SJSA1 (cell line): ENCODE measurements around the gene ERC2. TPM values are rescaled to one million over a fixed set of nuclear protein-coding genes. Genes with fewer than 3 reads are reported as not detected.
"Not testable (repeated sequence)": the region's sequence is repeated elsewhere in the genome, so short reads cannot be mapped to it uniquely, and the experiment has no call there.

Experiments used
- DNase-seq, 2 experiments: peaks; one replicate each; pipeline ENCODE4 v3.0.0-alpha.2; 2015 to 2020; ENCODE audit warnings: low spot score in 2 of 2, low read depth in 1 of 2
- H3K27ac ChIP-seq: fragments of 250-450 bp; sonication (Bioruptor Pico); 2 replicates; pipeline ENCODE4 v1.5.1; 2020; ENCODE audit warnings: mild to moderate bottlenecking, moderate library complexity
- H3K27me3 ChIP-seq: fragments of 250-450 bp; sonication (Bioruptor Pico); replicated peaks from 2 replicates; pipeline ENCODE4 v1.5.1; 2020; ENCODE audit warnings: mild to moderate bottlenecking, moderate library complexity
- H3K36me3 ChIP-seq: fragments of 250-450 bp; sonication (Bioruptor Pico); 2 replicates; pipeline ENCODE4 v1.5.1; 2020; ENCODE audit warnings: mild to moderate bottlenecking
- H3K4me1 ChIP-seq: fragments of 250-450 bp; sonication (Bioruptor Pico); replicated peaks from 2 replicates; pipeline ENCODE4 v1.6.1; 2021; ENCODE audit warnings: mild to moderate bottlenecking
- H3K4me3 ChIP-seq: fragments of 250-450 bp; sonication (Bioruptor Pico); 2 replicates; pipeline ENCODE4 v1.5.1; 2020; ENCODE audit warnings: mild to moderate bottlenecking
- H3K9me3 ChIP-seq: fragments of 250-450 bp; sonication (Bioruptor Pico); replicated peaks from 2 replicates; pipeline ENCODE4 v1.5.1; 2020; ENCODE audit warnings: mild to moderate bottlenecking
- total RNA-seq: library from RNA; depleted of rRNA; stranded (reverse); fragments of >200 nt; shearing (Covaris generic); gene quantifications from 2 replicates; pipeline ENCODE4 v1.2.3, GENCODE V29; 2014

ERC2 gene
- total RNA-seq, 1 experiment from 2014 or later = 0.13 TPM

GRCh38 chr3:55858727-55859126, 609.5 kb downstream of the ERC2 start:
- Histone ChIP-seq H3K27me3 (no peaks in the 10 kb centered on the region), H3K36me3 (no peaks in the 10 kb centered on the region), H3K9me3 (no peaks in the 10 kb centered on the region), H3K27ac (no peak overlapping the region), H3K4me1 (peaks cover 14% of the 10 kb centered on the region), H3K4me3 (no peak overlapping the region)
- DNase-seq = no peak

DNA sequence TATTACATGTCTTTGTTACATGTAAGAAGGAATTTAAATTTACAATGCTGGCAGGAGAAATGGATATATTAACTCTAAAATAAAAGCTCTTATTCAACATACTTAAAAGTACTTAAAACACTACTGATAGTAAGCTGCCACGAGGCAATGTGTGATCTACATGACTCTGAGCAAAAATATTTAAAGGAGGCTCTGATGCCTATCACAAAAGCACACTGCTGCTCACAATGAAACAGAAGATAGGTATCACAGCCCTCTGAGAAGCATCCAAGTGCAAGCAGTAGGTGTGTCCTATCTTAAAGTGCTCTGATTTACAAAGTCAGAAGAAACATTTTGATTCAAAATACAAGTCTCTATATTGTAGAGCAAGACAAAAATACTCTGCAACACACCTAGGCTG, 610.0 kb downstream of the ERC2 start:
- DNase-seq = no peak
- Histone ChIP-seq H3K9me3 (no peaks in the 10 kb centered on the region), H3K4me3 (no peak overlapping the region), H3K27ac (no peak overlapping the region), H3K27me3 (no peaks in the 10 kb centered on the region), H3K4me1 (peaks cover 14% of the 10 kb centered on the region), H3K36me3 (no peaks in the 10 kb centered on the region)

- Histone ChIP-seq H3K36me3 (no peaks in the 10 kb centered on the region), H3K27me3 (no peaks in the 10 kb centered on the region), H3K4me1 (peaks cover 19% of the 10 kb centered on the region), H3K27ac (no peak overlapping the region), H3K9me3 (no peaks in the 10 kb centered on the region), H3K4me3 (no peak overlapping the region)
- no peak for DNase-seq
Measured at GRCh38 chr3:55857633-55858032, 610.6 kb downstream of the ERC2 start.

DNA sequence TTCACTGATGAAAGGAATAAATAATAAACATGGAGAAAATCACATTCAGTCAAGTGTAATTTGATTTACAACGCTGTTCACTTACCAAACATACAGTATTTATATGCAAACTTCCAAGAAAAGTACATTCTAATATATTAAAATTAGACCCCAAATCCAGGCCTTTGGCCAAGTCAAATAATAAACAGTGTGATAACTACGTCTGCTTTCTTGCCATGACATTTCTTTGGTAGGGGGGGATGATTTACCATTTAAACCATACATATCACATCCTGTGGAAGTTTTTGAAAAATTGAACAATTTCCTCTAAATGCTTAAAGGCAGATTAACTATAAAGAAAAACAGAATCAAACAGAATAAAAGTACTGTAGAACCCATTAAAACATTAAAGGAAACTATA, 613.0 kb downstream of the ERC2 start:
- no peak for DNase-seq
- H3K9me3 ChIP-seq = no peaks in the 10 kb centered on the region
- H3K4me1 ChIP-seq = peaks cover 29% of the 10 kb centered on the region
- no peaks in the 10 kb centered on the region for H3K27me3 ChIP-seq
- no peak overlapping the region for H3K27ac ChIP-seq
- no peak overlapping the region for H3K4me3 ChIP-seq
- no peaks in the 10 kb centered on the region for H3K36me3 ChIP-seq

DNA sequence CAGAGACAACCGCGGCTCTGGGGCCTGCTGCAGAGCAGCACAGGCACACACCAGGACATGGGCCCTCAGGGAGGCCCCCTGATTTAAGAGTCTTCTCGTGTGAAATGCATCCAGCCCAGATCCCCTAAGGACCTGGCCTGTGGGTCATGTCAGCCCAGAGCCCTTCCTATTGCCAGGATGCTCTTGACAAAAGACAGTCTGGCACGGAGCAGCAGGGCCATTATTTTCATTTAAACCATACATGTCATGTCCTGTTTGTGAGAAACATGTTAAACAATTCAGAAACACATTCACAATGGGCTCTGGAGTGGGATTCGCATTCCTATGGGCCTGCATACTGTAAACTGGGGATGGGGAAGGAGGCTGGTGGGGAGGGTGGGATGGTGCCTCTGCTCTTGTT, 613.8 kb downstream of the ERC2 start:
- H3K36me3 ChIP-seq = no peaks in the 10 kb centered on the region
- no peak overlapping the region for H3K27ac ChIP-seq
- no peaks in the 10 kb centered on the region for H3K9me3 ChIP-seq
- H3K4me3 ChIP-seq = no peak overlapping the region
- no peak for DNase-seq
- no peaks in the 10 kb centered on the region for H3K27me3 ChIP-seq
- H3K4me1 ChIP-seq = peaks cover 24% of the 10 kb centered on the region

DNA sequence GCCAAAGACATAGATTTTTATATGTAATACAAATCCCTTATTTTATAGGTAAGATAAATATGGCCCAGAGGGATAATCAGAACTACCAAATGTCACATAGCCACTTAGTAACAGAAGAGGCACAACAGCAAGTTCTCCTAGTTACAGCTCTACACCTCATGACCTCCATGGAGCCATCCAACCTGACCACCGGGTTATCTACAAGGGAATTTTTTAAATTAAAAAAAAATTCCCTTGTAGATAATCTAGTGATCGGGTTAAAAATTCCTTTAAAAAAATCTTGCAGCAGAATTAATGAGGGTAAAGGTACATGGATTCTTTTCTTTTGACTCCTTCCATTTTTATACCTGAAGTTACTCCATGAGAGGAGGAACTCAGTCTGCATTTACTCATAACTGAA, 615.9 kb downstream of the ERC2 start:
- Histone ChIP-seq H3K9me3 (no peaks in the 10 kb centered on the region), H3K4me1 (peaks cover 24% of the 10 kb centered on the region), H3K4me3 (no peak overlapping the region), H3K27me3 (no peaks in the 10 kb centered on the region), H3K27ac (no peak overlapping the region), H3K36me3 (no peaks in the 10 kb centered on the region)
- DNase-seq = no peak

DNA sequence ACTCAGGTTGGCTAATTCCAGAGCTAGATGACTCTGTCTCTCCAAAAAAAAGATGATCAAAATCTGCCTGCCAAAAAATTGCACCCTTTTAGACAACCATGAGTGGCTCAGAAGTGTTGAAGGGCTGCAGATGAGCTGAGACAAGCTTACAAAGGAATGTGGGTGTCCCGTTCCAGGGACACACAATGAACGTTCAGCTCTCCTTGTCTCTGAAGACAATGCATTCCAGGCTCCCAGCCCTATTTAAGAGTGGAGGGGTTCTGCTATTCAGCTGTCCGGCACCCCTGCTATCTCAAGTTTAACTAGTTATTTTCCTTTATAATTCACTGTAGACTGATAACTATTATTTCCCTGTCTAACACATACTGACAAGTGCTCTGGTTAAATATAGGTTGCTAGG, 626.1 kb downstream of the ERC2 start:
- no peaks in the 10 kb centered on the region for H3K4me1 ChIP-seq
- H3K36me3 ChIP-seq = no peaks in the 10 kb centered on the region
- no peaks in the 10 kb centered on the region for H3K27me3 ChIP-seq
- no peak overlapping the region for H3K4me3 ChIP-seq
- H3K27ac ChIP-seq = no peak overlapping the region
- H3K9me3 ChIP-seq = no peaks in the 10 kb centered on the region; the same call in 1 of the 2 replicates
- DNase-seq = no peak

GRCh38 chr3:55831876-55832275, 636.4 kb downstream of the ERC2 start:
- H3K4me1 ChIP-seq, H3K4me3 ChIP-seq, H3K9me3 ChIP-seq, DNase-seq, H3K27me3 ChIP-seq, H3K27ac ChIP-seq, H3K36me3 ChIP-seq: not testable (repeated sequence)

GRCh38 chr3:55828712-55829111, 639.6 kb downstream of the ERC2 start:
- no peaks in the 10 kb centered on the region for H3K9me3 ChIP-seq
- no peak overlapping the region for H3K4me3 ChIP-seq
- H3K4me1 ChIP-seq = peaks cover 19% of the 10 kb centered on the region
- no peak overlapping the region for H3K27ac ChIP-seq
- no peaks in the 10 kb centered on the region for H3K36me3 ChIP-seq
- H3K27me3 ChIP-seq = no peaks in the 10 kb centered on the region
- DNase-seq = no peak

- Histone ChIP-seq H3K4me3 (no peak overlapping the region), H3K27ac (peak overlapping the region; percentile 12; the same call in 1 of the 2 replicates), H3K36me3 (no peaks in the 10 kb centered on the region), H3K9me3 (no peaks in the 10 kb centered on the region), H3K27me3 (no peaks in the 10 kb centered on the region), H3K4me1 (peaks cover 19% of the 10 kb centered on the region)
- DNase-seq = no peak
Measured at GRCh38 chr3:55827786-55828185, 640.5 kb downstream of the ERC2 start.

GRCh38 chr3:55826731-55827496, 641.4 kb downstream of the ERC2 start:
- peak overlapping the region; percentile 35 for H3K27ac ChIP-seq
- no peaks in the 10 kb centered on the region for H3K27me3 ChIP-seq
- H3K9me3 ChIP-seq = no peaks in the 10 kb centered on the region
- H3K4me1 ChIP-seq = peaks cover 19% of the 10 kb centered on the region
- peak in 1 of 2 experiments; percentile 38 for DNase-seq
- H3K36me3 ChIP-seq = no peaks in the 10 kb centered on the region
- H3K4me3 ChIP-seq = no peak overlapping the region

DNA sequence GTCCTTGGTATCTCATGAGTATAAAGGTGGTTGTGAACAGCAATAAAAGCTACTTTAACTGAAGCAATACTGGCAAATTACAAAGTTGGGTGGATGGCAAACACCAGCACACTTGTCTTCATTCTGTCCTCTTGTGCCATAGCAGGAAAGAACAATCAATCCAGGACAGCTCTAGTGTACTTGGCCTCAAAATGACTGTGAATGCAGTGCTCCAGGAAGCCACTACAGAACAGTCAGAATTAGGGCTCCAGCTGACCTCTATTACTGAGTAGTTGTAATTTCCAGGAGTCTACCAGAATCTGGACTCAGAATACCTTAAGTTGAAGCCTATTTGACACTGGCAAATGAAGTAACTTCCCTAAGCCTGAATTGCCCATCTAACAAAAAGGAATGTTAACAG, 642.2 kb downstream of the ERC2 start:
- H3K36me3 ChIP-seq = no peaks in the 10 kb centered on the region
- H3K27ac ChIP-seq = no peak overlapping the region
- no peaks in the 10 kb centered on the region for H3K9me3 ChIP-seq
- H3K27me3 ChIP-seq = no peaks in the 10 kb centered on the region
- no peak overlapping the region for H3K4me3 ChIP-seq
- DNase-seq = no peak
- peaks cover 19% of the 10 kb centered on the region for H3K4me1 ChIP-seq

- peaks cover 26% of the 10 kb centered on the region for H3K4me1 ChIP-seq
- no peak overlapping the region for H3K27ac ChIP-seq
- H3K27me3 ChIP-seq = no peaks in the 10 kb centered on the region
- H3K36me3 ChIP-seq = no peaks in the 10 kb centered on the region
- no peak overlapping the region for H3K4me3 ChIP-seq
- no peak for DNase-seq
- H3K9me3 ChIP-seq = no peaks in the 10 kb centered on the region
Measured at GRCh38 chr3:55824406-55824805, 643.9 kb downstream of the ERC2 start.

GRCh38 chr3:55823829-55824228, 644.4 kb downstream of the ERC2 start:
- DNase-seq = no peak
- Histone ChIP-seq H3K9me3 (no peaks in the 10 kb centered on the region), H3K4me3 (no peak overlapping the region), H3K27me3 (no peaks in the 10 kb centered on the region), H3K36me3 (no peaks in the 10 kb centered on the region), H3K4me1 (peaks cover 32% of the 10 kb centered on the region), H3K27ac (no peak overlapping the region)

- Histone ChIP-seq H3K27ac (no peak overlapping the region), H3K36me3 (no peaks in the 10 kb centered on the region), H3K4me1 (peaks cover 40% of the 10 kb centered on the region), H3K4me3 (no peak overlapping the region), H3K9me3 (no peaks in the 10 kb centered on the region), H3K27me3 (no peaks in the 10 kb centered on the region)
- DNase-seq = no peak
Measured at GRCh38 chr3:55823001-55823400, 645.3 kb downstream of the ERC2 start.
